ENCODE measurements around the gene PRSS27.

DNA sequence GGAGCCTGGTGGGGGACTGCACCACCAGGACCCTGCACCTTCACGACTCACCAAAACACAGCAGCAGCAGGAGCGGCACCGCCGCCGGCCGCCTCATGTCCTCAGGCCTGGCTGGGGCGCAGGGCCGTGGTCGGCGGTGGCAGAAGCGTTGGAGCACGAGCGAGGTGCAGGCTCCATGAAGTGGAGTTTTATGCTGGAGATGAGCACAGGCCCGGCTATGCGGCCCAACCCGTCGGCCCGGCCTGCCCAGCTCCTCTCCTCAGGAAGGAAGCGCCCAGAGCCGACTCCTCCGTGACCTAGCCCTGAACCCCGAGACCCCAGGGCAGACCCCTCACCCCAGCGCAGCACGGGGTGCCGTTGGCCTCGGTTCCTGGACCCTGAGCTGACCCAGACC is at the start of gene PRSS27:
- TF ChIP-seq, protein P1, sequence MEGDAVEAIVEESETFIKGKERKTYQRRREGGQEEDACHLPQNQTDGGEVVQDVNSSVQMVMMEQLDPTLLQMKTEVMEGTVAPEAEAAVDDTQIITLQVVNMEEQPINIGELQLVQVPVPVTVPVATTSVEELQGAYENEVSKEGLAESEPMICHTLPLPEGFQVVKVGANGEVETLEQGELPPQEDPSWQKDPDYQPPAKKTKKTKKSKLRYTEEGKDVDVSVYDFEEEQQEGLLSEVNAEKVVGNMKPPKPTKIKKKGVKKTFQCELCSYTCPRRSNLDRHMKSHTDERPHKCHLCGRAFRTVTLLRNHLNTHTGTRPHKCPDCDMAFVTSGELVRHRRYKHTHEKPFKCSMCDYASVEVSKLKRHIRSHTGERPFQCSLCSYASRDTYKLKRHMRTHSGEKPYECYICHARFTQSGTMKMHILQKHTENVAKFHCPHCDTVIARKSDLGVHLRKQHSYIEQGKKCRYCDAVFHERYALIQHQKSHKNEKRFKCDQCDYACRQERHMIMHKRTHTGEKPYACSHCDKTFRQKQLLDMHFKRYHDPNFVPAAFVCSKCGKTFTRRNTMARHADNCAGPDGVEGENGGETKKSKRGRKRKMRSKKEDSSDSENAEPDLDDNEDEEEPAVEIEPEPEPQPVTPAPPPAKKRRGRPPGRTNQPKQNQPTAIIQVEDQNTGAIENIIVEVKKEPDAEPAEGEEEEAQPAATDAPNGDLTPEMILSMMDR (conservative IDR thresholded peaks at IDR 0.05 in 1 of 2, IDR thresholded peaks at IDR 0.05 in 1 of 2; ENCODE audit: low read depth in 1 of 2, low read length in 2 of 2), result no peak
- no peak for TF ChIP-seq EZH2 (IDR thresholded peaks at IDR 0.05; ENCODE audit: low read length, missing control alignments)
